ENCODE data around the gene HPCAL4.

- no peak for TF ChIP-seq CTCF (IDR thresholded peaks at IDR 0.05; ENCODE audit: low read length)
- no peak for TF ChIP-seq EZH2 (optimal IDR thresholded peaks at IDR 0.05; ENCODE audit: low read depth, low read length)
- no peak for TF ChIP-seq EZH2phosphoT487 (IDR thresholded peaks at IDR 0.05; ENCODE audit: low read length)
Observed at GRCh38 chr1:39646232-39647081, 44.8 kb downstream of the HPCAL4 start.
